ENCODE results near the gene NPR3. TPM values are rescaled to one million over a fixed set of nuclear protein-coding genes. Genes with fewer than 3 reads are reported as not detected.

NPR3 gene
- total RNA-seq, 1 donor from 2014 or later, result 3.8 TPM

DNA sequence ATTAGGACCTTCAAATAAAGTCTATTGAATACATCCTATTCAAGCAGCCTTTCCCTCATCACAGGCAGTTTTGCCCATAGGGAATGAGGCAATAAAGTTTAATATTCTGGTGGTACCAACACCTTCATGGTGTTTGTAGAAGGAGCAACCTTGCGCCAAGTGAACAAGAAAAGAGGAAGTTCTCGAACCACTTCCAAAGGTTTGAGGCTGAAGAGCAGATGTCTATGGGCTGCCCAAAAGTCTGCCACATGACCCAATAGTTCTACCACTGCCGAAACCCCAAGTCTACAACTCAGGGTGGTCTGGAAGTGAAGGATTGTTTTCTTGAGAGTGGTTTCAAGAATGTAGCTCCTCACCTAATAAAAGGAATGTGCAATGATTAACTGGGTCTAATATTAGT lies 123.1 kb downstream of the NPR3 start:
- H3K9me3 Mint-ChIP-seq, result no peaks in the 10 kb centered on the region

DNA sequence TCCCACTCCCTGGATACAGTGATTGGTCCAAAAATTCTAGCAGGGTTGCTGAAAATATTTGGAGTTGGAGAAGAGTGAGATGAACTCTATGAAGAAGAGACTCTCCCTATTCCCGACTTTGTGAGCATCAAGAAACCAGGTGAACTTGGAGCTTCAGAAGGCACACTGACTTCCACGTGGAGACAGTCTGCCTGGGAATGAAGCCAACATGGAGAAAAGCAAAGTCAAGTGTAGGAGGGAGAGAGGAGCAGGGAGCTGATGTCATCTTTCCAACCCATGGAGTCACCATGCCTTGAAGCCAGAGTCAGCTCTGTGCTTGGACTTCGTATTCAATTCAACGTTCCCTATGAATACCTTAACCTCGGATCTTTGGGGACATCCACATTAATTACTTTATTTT lies 125.1 kb downstream of the NPR3 start:
- H3K4me1 Mint-ChIP-seq, result peaks cover 7% of the 10 kb centered on the region
- no peaks in the 10 kb centered on the region for H3K9me3 Mint-ChIP-seq
- H3K27ac Mint-ChIP-seq, result no peak overlapping the region
- H3K27me3 Mint-ChIP-seq (ENCODE audit: low read depth), result peaks cover 2% of the 10 kb centered on the region
- no peak overlapping the region for H3K4me3 Mint-ChIP-seq
- no peak for TF ChIP-seq CTCF (IDR thresholded peaks at IDR 0.05; ENCODE audit: unreplicated experiment)
- no peaks in the 10 kb centered on the region for H3K36me3 Mint-ChIP-seq
- no peak for DNase-seq (ENCODE audit: low spot score in 2 of 2, unreplicated experiment in 2 of 2)

More for the DNA sequence above, 123.1 kb downstream of the NPR3 start:
- DNase-seq (ENCODE audit: low spot score in 2 of 2, unreplicated experiment in 2 of 2), result no peak
- no peak for TF ChIP-seq CTCF (IDR thresholded peaks at IDR 0.05; ENCODE audit: unreplicated experiment)
- Mint-ChIP-seq H3K4me1 (peaks cover 7% of the 10 kb centered on the region), H3K27ac (no peak overlapping the region), H3K4me3 (no peak overlapping the region), H3K27me3 (ENCODE audit: low read depth) (peaks cover 9% of the 10 kb centered on the region), H3K36me3 (no peaks in the 10 kb centered on the region)

GRCh38 chr5:32837211-32837610 lies 126.1 kb downstream of the NPR3 start:
- no peaks in the 10 kb centered on the region for H3K36me3 Mint-ChIP-seq
- no peak for TF ChIP-seq CTCF (IDR thresholded peaks at IDR 0.05; ENCODE audit: unreplicated experiment)
- no peaks in the 10 kb centered on the region for H3K9me3 Mint-ChIP-seq
- no peak for DNase-seq (ENCODE audit: low spot score in 2 of 2, unreplicated experiment in 2 of 2)
- H3K4me1 Mint-ChIP-seq, result peaks cover 7% of the 10 kb centered on the region
- no peak overlapping the region for H3K4me3 Mint-ChIP-seq
- H3K27me3 Mint-ChIP-seq (ENCODE audit: low read depth), result peaks cover 2% of the 10 kb centered on the region
- no peak overlapping the region for H3K27ac Mint-ChIP-seq

- no peak overlapping the region for H3K27ac Mint-ChIP-seq
- H3K4me3 Mint-ChIP-seq, result no peak overlapping the region
- no peak for TF ChIP-seq CTCF (IDR thresholded peaks at IDR 0.05; ENCODE audit: unreplicated experiment)
- DNase-seq (ENCODE audit: low spot score in 2 of 2, unreplicated experiment in 2 of 2), result no peak
- H3K9me3 Mint-ChIP-seq, result no peaks in the 10 kb centered on the region
- H3K27me3 Mint-ChIP-seq (ENCODE audit: low read depth), result peaks cover 2% of the 10 kb centered on the region
- H3K4me1 Mint-ChIP-seq, result peaks cover 13% of the 10 kb centered on the region
- H3K36me3 Mint-ChIP-seq, result no peaks in the 10 kb centered on the region
These were observed 128.0 kb downstream of the NPR3 start for GRCh38 chr5:32839106-32839505.

- no peak overlapping the region for H3K4me3 Mint-ChIP-seq
- no peaks in the 10 kb centered on the region for H3K9me3 Mint-ChIP-seq
- no peak for TF ChIP-seq CTCF (IDR thresholded peaks at IDR 0.05; ENCODE audit: unreplicated experiment)
- peaks cover 4% of the 10 kb centered on the region for H3K27me3 Mint-ChIP-seq (ENCODE audit: low read depth)
- no peak for DNase-seq (ENCODE audit: low spot score in 2 of 2, unreplicated experiment in 2 of 2)
- no peaks in the 10 kb centered on the region for H3K36me3 Mint-ChIP-seq
- no peak overlapping the region for H3K27ac Mint-ChIP-seq
- peaks cover 13% of the 10 kb centered on the region for H3K4me1 Mint-ChIP-seq
These were observed 129.5 kb downstream of the NPR3 start for GRCh38 chr5:32840606-32841005.

Other genes with a start within 250 kb of the NPR3 start
- 199 TPM in 3 replicates for gene SUB1, start 125.8 kb upstream of the NPR3 start, total RNA-seq